Measurements from ENCODE around the gene CIPC. TPM values are rescaled to one million over a fixed set of nuclear protein-coding genes. Genes with fewer than 3 reads are reported as not detected.

Gene CIPC
- total and polyA plus RNA-seq, 2 of the 13 experiments (the other 11 are each of a cell fraction or from before 2014, with no cell fraction given), result 7.6 to 13.9 TPM

GRCh38 chr14:77053046-77053841 lies 44.8 kb upstream of the CIPC start (continued):
- TF ChIP-seq ZIK1 (CRISPR knock-in tag; IDR thresholded peaks at IDR 0.05; ENCODE audit: borderline replicate concordance, low read depth) (no peak), ZNF777 (CRISPR knock-in tag; IDR thresholded peaks at IDR 0.05) (no peak), ZNF614 (CRISPR knock-in tag; IDR thresholded peaks at IDR 0.05; ENCODE audit: borderline replicate concordance) (no peak), ZNF569 (CRISPR knock-in tag; IDR thresholded peaks at IDR 0.05; ENCODE audit: borderline replicate concordance) (no peak), HINFP (CRISPR knock-in tag; IDR thresholded peaks at IDR 0.05; ENCODE audit: low read depth) (no peak), ZBTB14 (CRISPR knock-in tag; IDR thresholded peaks at IDR 0.05) (no peak), ZNF589 (CRISPR knock-in tag; conservative IDR thresholded peaks at IDR 0.05) (0 out of 2 replicates have a peak, but pooled peaks have one; percentile 42), USF2 (IDR thresholded peaks at IDR 0.05; ENCODE audit: low read depth, low read length) (no peak), USF2 (CRISPR knock-in tag; IDR thresholded peaks at IDR 0.05; ENCODE audit: borderline replicate concordance) (no peak), MNT (IDR thresholded peaks at IDR 0.05) (no peak), ZNF34 (CRISPR knock-in tag; IDR thresholded peaks at IDR 0.05; ENCODE audit: borderline replicate concordance) (no peak), HIVEP1 (CRISPR knock-in tag; IDR thresholded peaks at IDR 0.05) (no peak), SP4 (CRISPR knock-in tag; IDR thresholded peaks at IDR 0.05) (no peak), MXD1 (CRISPR knock-in tag; IDR thresholded peaks at IDR 0.05) (no peak), ZNF879 (CRISPR knock-in tag; IDR thresholded peaks at IDR 0.05) (no peak), ZNF362 (CRISPR knock-in tag; IDR thresholded peaks at IDR 0.05; ENCODE audit: borderline replicate concordance) (no peak), E2F2 (CRISPR knock-in tag; IDR thresholded peaks at IDR 0.05; ENCODE audit: borderline replicate concordance) (no peak)
